SK-N-SH (cell line): ENCODE measurements around the gene PHF21B. TPM values are rescaled to one million over a fixed set of nuclear protein-coding genes. Genes with fewer than 3 reads are reported as not detected.
A peak's percentile ranks its signal among the peaks of the same experiment; 100 is the strongest.

Experiments used
- CTCF ChIA-PET: fragments of 300-600, 350-600 bp; formaldehyde crosslinking; extraction: SDS; loops from one replicate; lab custom pipeline; 2021; lab: Yijun Ruan, JAX
- POLR2A ChIA-PET: fragments of 350-600 bp; sonication (Branson Sonifier 250); formaldehyde crosslinking; extraction: SDS; loops from one replicate; lab custom pipeline; 2020; ENCODE audit warnings: antibody characterized with exemption, inconsistent platforms; lab: Yijun Ruan, JAX
- DNase-seq: peaks from one replicate; pipeline ENCODE4 v3.0.0; 2012
- H2AFZ ChIP-seq: fragments of 200-600 bp; sonication (generic); 2 replicates; pipeline ENCODE4 v1.8.1; 2016; ENCODE audit warnings: antibody characterized with exemption, mild to moderate bottlenecking, low read depth
- H3F3A ChIP-seq: fragments of 200-600 bp; sonication (generic); replicated peaks from 2 replicates; pipeline ENCODE3; 2016; ENCODE audit warnings: antibody characterized with exemption, mild to moderate bottlenecking; ENCODE audit not compliant: insufficient read depth
- H3K27ac ChIP-seq, 2 experiments: fragments of 200-500 bp in 1 of 2; fragments of 200-600 bp in 1 of 2; sonication (Bioruptor generic) in 1 of 2; sonication (generic), shearing (Covaris generic) in 1 of 2; 2 replicates each; pipeline versions ENCODE4 v1.5.1 to v1.6.1; 2014 to 2016; ENCODE audit warnings: low read depth in 2 of 2, inconsistent platforms in 1 of 2, low read length in 1 of 2, mild to moderate bottlenecking in 1 of 2, mixed read lengths in 1 of 2
- H3K27me3 ChIP-seq: fragments of 200-600 bp; sonication (generic), shearing (Covaris generic); 2 replicates; pipeline ENCODE4 v1.6.1; 2016; ENCODE audit warnings: mixed run types; ENCODE audit not compliant: insufficient read depth
- H3K36me3 ChIP-seq, 2 experiments: fragments of 200-500 bp in 1 of 2; fragments of 200-600 bp in 1 of 2; sonication (Bioruptor generic) in 1 of 2; sonication (generic) in 1 of 2; replicated peaks in 1 of 2; 2 replicates each; pipeline versions ENCODE3 to v1.5.1; 2014 to 2016; ENCODE audit warnings: low read length in 1 of 2, mild to moderate bottlenecking in 1 of 2; ENCODE audit not compliant: insufficient read depth in 2 of 2, control insufficient read depth in 1 of 2
- H3K4me1 ChIP-seq, 2 experiments: fragments of 200-500 bp in 1 of 2; fragments of 200-600 bp in 1 of 2; sonication (Bioruptor generic) in 1 of 2; sonication (generic), shearing (Covaris generic) in 1 of 2; 2 replicates each; pipeline versions ENCODE4 v1.5.1 to v1.6.1; 2014 to 2016; ENCODE audit warnings: low read depth in 1 of 2, low read length in 1 of 2, mixed run types in 1 of 2; ENCODE audit not compliant: insufficient read depth in 2 of 2, control insufficient read depth in 1 of 2
- H3K4me2 ChIP-seq: fragments of 200-600 bp; sonication (generic), shearing (Covaris generic); 2 replicates; pipeline ENCODE4 v1.6.1; 2017; ENCODE audit warnings: mixed run types
- H3K4me3 ChIP-seq, 2 experiments: fragments of 200-500 bp in 1 of 2; fragments of 200-600 bp in 1 of 2; sonication (Bioruptor generic) in 1 of 2; sonication (generic), shearing (Covaris generic) in 1 of 2; 2 replicates each; pipeline versions ENCODE4 v1.5.1 to v1.8.1; 2014 to 2016; ENCODE audit warnings: low read depth in 2 of 2, inconsistent platforms in 1 of 2, low read length in 1 of 2, mild to moderate bottlenecking in 1 of 2, mixed read lengths in 1 of 2, moderate library complexity in 1 of 2
- H3K79me2 ChIP-seq: fragments of 200-600 bp; sonication (generic); 2 replicates; pipeline ENCODE4 v1.8.1; 2017; ENCODE audit warnings: mild to moderate bottlenecking; ENCODE audit not compliant: insufficient read depth
- H3K9ac ChIP-seq: fragments of 200-600 bp; sonication (generic); 2 replicates; pipeline ENCODE4 v1.6.1; 2017; ENCODE audit warnings: mixed run types
- H3K9me2 ChIP-seq: fragments of 200-600 bp; sonication (generic); 2 replicates; pipeline ENCODE4 v1.6.1; 2017; ENCODE audit warnings: mixed run types
- H3K9me3 ChIP-seq: fragments of 200-600 bp; sonication (generic); 2 replicates; pipeline ENCODE4 v1.6.1; 2017; ENCODE audit warnings: mixed run types, mild to moderate bottlenecking, moderate library complexity
- H4K20me1 ChIP-seq: fragments of 200-600 bp; sonication (generic); 2 replicates; pipeline ENCODE4 v1.6.1; 2017; ENCODE audit warnings: mild to moderate bottlenecking, mixed run types; ENCODE audit not compliant: insufficient read depth
- ELF1 ChIP-seq: IDR thresholded peaks from 2 replicates; pipeline ENCODE4 v1.4.0; 2012
- FOSL2 ChIP-seq: IDR thresholded peaks from 2 replicates; pipeline ENCODE4 v1.4.0; 2012; ENCODE audit warnings: low read depth, mild to moderate bottlenecking, moderate library complexity, borderline replicate concordance
- FOXJ3 ChIP-seq: sonication (generic); formaldehyde crosslinking; IDR thresholded peaks from 2 replicates; pipeline ENCODE4 v1.5.1; 2020; ENCODE audit warnings: mild to moderate bottlenecking, missing genetic modification reagents
- MAX ChIP-seq: IDR thresholded peaks from 2 replicates; pipeline ENCODE4 v1.4.0; 2012; ENCODE audit warnings: low read depth
- MEF2A ChIP-seq: IDR thresholded peaks from 2 replicates; pipeline ENCODE4 v1.4.0; 2012; ENCODE audit warnings: low read depth, borderline replicate concordance
- MXI1 ChIP-seq: IDR thresholded peaks from 2 replicates; pipeline ENCODE4 v1.6.1; 2012; ENCODE audit warnings: mild to moderate bottlenecking, low read depth, low read length, improper control_type of control experiment
- PBX3 ChIP-seq: IDR thresholded peaks from 2 replicates; pipeline ENCODE4; 2012
- RFX5 ChIP-seq: IDR thresholded peaks from 2 replicates; pipeline ENCODE4 v1.6.1; 2012; ENCODE audit warnings: mild to moderate bottlenecking, improper control_type of control experiment, low read length
- RXRA ChIP-seq: IDR thresholded peaks from 2 replicates; pipeline ENCODE4 v1.4.0; 2012; ENCODE audit warnings: low read depth, mild to moderate bottlenecking, borderline replicate concordance
- SIN3A ChIP-seq: IDR thresholded peaks from 2 replicates; pipeline ENCODE4 v1.6.1; 2012; ENCODE audit warnings: low read depth, mild to moderate bottlenecking, low read length, moderate library complexity, borderline replicate concordance
- SMC3 ChIP-seq: IDR thresholded peaks from 2 replicates; pipeline ENCODE4 v1.6.1; 2012; ENCODE audit warnings: low read depth, low read length, improper control_type of control experiment
- TCF12 ChIP-seq: IDR thresholded peaks from 2 replicates; pipeline ENCODE4 v1.4.0; 2012
- USF1 ChIP-seq: IDR thresholded peaks from 2 replicates; pipeline ENCODE4 v1.4.0; 2012; ENCODE audit warnings: low read depth, borderline replicate concordance
- WGBS: methylation state at CpG from one replicate; pipeline ENCODE4 v1.1.6; 2017; ENCODE audit warnings: low lambda C conversion rate; 5-methylcytosine and 5-hydroxymethylcytosine counted together
- polyA plus RNA-seq, 3 experiments: library from polyadenylated mRNA; depleted of rRNA; stranded (reverse); fragments of >200 nt; gene quantifications; 2 replicates each; pipeline ENCODE4 v1.2.3, GENCODE V29; 2012
- TF ChIP-seq, protein P1 (sequence below): fragments of 150-350 bp; IDR thresholded peaks from 2 replicates; pipeline ENCODE4 v1.6.1; 2017; ENCODE audit warnings: antibody characterized with exemption, low read length, low read depth, borderline replicate concordance
- TF ChIP-seq, protein P2 (sequence below): fragments of 200-600 bp; sonication (generic); IDR thresholded peaks from 2 replicates; pipeline ENCODE4 v1.6.1; 2017; ENCODE audit warnings: antibody characterized with exemption, mild to moderate bottlenecking, moderate library complexity
- TF ChIP-seq, protein P3 (sequence below): IDR thresholded peaks from 2 replicates; pipeline ENCODE4 v1.4.0; 2012; ENCODE audit warnings: low read depth, borderline replicate concordance

The PHF21B gene
- polyA plus RNA-seq, 1 of the 3 experiments (the other 2 are of a cell fraction) = 0.76 TPM

DNA sequence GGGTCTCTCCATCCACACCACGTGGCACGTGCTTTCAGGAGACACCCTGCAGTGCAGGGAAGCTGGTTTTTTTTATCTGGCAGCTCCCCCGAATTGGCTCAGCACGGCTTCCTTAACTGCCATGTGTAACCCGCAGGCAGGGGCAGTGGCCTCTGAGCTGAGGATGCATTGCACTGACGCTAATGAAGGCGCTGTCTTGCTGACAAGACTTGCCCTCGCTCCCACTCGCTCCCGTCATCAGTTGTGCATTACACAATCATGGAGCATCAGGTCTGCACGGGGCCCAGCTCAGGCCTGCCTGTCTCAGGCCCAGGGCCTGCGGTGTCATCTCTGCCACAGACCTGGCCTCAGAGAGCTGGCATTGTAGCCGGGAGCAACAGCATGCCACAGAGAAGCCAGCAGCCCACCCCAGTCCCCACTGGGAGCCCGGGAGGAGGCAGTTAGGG, 161.5 kb downstream of the PHF21B start:
- 66% methylated on average over 11 of the region's 14 CpGs for WGBS
- Histone ChIP-seq H3K9me2 (no peaks in the 10 kb centered on the region), H3K9me3 (no peaks in the 10 kb centered on the region), H3K27me3 (no peaks in the 10 kb centered on the region), H3K36me3 (no peaks in the 10 kb centered on the region), H3K4me2 (no peak overlapping the region)
- no peak for DNase-seq
- CTCF ChIA-PET = interaction anchor here (0.9 to 1.5 kb wide), 5 partner anchors 18 to 233 kb away, joined by 3 to 5 read pairs (median 3); no protein-coding TSS in a partner anchor
- TF ChIP-seq MXI1 (no peak), RFX5 (no peak), USF1 (no peak), MAX (no peak), ELF1 (no peak)
- TF ChIP-seq, protein P1, sequence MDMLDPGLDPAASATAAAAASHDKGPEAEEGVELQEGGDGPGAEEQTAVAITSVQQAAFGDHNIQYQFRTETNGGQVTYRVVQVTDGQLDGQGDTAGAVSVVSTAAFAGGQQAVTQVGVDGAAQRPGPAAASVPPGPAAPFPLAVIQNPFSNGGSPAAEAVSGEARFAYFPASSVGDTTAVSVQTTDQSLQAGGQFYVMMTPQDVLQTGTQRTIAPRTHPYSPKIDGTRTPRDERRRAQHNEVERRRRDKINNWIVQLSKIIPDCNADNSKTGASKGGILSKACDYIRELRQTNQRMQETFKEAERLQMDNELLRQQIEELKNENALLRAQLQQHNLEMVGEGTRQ = no peak
- TF ChIP-seq, protein P2, sequence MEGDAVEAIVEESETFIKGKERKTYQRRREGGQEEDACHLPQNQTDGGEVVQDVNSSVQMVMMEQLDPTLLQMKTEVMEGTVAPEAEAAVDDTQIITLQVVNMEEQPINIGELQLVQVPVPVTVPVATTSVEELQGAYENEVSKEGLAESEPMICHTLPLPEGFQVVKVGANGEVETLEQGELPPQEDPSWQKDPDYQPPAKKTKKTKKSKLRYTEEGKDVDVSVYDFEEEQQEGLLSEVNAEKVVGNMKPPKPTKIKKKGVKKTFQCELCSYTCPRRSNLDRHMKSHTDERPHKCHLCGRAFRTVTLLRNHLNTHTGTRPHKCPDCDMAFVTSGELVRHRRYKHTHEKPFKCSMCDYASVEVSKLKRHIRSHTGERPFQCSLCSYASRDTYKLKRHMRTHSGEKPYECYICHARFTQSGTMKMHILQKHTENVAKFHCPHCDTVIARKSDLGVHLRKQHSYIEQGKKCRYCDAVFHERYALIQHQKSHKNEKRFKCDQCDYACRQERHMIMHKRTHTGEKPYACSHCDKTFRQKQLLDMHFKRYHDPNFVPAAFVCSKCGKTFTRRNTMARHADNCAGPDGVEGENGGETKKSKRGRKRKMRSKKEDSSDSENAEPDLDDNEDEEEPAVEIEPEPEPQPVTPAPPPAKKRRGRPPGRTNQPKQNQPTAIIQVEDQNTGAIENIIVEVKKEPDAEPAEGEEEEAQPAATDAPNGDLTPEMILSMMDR = no peak
- TF ChIP-seq, protein P3, sequence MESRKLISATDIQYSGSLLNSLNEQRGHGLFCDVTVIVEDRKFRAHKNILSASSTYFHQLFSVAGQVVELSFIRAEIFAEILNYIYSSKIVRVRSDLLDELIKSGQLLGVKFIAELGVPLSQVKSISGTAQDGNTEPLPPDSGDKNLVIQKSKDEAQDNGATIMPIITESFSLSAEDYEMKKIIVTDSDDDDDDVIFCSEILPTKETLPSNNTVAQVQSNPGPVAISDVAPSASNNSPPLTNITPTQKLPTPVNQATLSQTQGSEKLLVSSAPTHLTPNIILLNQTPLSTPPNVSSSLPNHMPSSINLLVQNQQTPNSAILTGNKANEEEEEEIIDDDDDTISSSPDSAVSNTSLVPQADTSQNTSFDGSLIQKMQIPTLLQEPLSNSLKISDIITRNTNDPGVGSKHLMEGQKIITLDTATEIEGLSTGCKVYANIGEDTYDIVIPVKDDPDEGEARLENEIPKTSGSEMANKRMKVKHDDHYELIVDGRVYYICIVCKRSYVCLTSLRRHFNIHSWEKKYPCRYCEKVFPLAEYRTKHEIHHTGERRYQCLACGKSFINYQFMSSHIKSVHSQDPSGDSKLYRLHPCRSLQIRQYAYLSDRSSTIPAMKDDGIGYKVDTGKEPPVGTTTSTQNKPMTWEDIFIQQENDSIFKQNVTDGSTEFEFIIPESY = no peak
- TF ChIP-seq, all 33 proteins: peak for 0
- Histone ChIP-seq H4K20me1 (no peaks in the 10 kb centered on the region), H3K27ac (no peak overlapping the region), H3K4me1 (peaks cover 0 to 19% of the 10 kb centered on the region in 2 experiments; a peak in 1 of 4 replicates), H3K79me2 (no peaks in the 10 kb centered on the region), H3K4me3 (no peak overlapping the region), H2AFZ (no peak overlapping the region), H3K9ac (no peak overlapping the region), H3F3A (no peaks in the 10 kb centered on the region)
- POLR2A ChIA-PET = no interaction called here

DNA sequence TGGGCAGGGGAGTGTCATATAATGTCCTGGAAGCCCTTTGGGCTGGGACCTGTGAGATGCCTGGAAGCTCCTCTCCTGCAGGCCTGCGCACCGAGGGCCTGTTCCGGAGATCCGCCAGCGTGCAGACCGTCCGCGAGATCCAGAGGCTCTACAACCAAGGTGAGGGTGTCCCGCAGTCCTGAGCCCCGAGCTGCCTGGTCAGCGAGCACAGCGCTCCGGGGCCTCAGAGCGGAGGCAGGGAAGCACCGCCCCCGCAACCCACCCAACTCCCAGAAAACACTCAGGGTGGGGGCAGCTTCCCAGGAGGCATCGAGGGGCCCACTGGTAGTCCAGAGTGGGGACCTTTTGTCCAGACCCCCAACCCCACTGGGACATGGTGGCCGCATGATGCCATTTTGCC, 161.9 kb downstream of the PHF21B start:
- Histone ChIP-seq H3K27ac (peak overlapping the region in 1 of 2 experiments; percentile 50; a peak in 1 of 4 replicates), H3K9me3 (no peaks in the 10 kb centered on the region), H4K20me1 (no peaks in the 10 kb centered on the region), H3K9me2 (no peaks in the 10 kb centered on the region), H3K4me3 (no peak overlapping the region), H3K4me2 (no peak overlapping the region), H3K9ac (no peak overlapping the region), H3K36me3 (no peaks in the 10 kb centered on the region), H3F3A (no peaks in the 10 kb centered on the region), H3K27me3 (no peaks in the 10 kb centered on the region), H3K4me1 (peaks cover 0 to 19% of the 10 kb centered on the region in 2 experiments; a peak in 1 of 4 replicates), H3K79me2 (no peaks in the 10 kb centered on the region), H2AFZ (no peak overlapping the region)
- CTCF ChIA-PET = interaction anchor here (0.9 to 1.5 kb wide), 5 partner anchors 18 to 234 kb away, joined by 3 to 5 read pairs (median 3); no protein-coding TSS in a partner anchor
- no peak for DNase-seq
- POLR2A ChIA-PET = no interaction called here
- 82% methylated on average over 7 of the region's 18 CpGs for WGBS
- TF ChIP-seq MEF2A (no peak), RXRA (no peak), FOXJ3 (CRISPR knock-in tag) (no peak), USF1 (no peak), TCF12 (no peak), SIN3A (no peak), RFX5 (no peak), PBX3 (no peak), SMC3 (no peak), FOSL2 (no peak)
- TF ChIP-seq, protein P2 = no peak
